ENCODE data around the gene PTPRE. TPM values are rescaled to one million over a fixed set of nuclear protein-coding genes. Genes with fewer than 3 reads are reported as not detected.

PTPRE gene
- polyA plus RNA-seq, 1 of the 3 experiments (the other 2 are of a cell fraction) = 11.8 TPM

DNA sequence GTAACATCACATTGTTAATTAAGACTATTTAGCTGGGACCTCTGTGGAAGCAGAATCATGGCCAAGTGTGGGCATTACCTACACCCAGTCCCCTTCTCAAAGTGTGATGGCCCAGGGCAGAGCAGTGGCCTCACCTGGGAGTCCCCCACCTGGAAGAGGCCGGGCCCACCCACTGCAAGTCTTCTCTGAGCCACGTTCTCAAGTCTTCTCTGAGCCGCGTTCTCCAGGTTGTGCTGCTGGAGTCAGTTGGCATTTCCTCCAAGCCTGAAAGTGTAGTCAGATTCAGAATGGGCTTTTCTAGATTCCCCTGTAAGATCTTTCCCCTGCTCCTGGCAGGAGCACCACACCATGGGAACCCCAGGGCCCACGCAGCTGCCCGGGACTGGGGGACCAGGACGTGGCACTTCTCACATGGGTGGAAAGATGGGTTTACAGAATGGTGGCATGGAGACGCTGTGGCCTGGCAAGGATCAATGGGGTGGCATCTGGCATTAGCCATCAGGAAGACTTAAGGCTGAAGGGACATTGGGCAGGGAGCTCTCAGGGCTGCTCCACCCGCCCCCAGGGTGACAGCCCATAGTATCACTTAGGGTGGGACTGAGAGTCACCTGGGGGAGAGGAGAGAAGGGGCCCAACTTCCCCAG lies 151.3 kb downstream of the PTPRE start:
- no peak overlapping the region for H3K27ac ChIP-seq (ENCODE audit: low read depth in 2 of 2, low read length in 1 of 2)
- no peak for DNase-seq
- no peaks in the 10 kb centered on the region for H3K27me3 ChIP-seq (ENCODE audit: insufficient read depth)
- peaks cover 0 to 14% of the 10 kb centered on the region in 2 experiments for H3K36me3 ChIP-seq (replicated peaks in 1 of 2; ENCODE audit: control insufficient read depth in 1 of 2, insufficient read depth in 2 of 2, low read length in 1 of 2)
- peaks cover 0 to 3% of the 10 kb centered on the region in 2 experiments; a peak in 1 of 4 replicates for H3K4me1 ChIP-seq (ENCODE audit: control insufficient read depth in 1 of 2, insufficient read depth in 2 of 2, low read depth in 1 of 2, low read length in 1 of 2)
- WGBS (ENCODE audit: low lambda C conversion rate) = 88% methylated on average over 9 of the region's 9 CpGs
- TF ChIP-seq EP300 (IDR thresholded peaks at IDR 0.05; ENCODE audit: borderline replicate concordance in 1 of 2, low read depth in 1 of 2, low read length in 1 of 2) = no peak
- no peak for TF ChIP-seq MEF2A (IDR thresholded peaks at IDR 0.05; ENCODE audit: borderline replicate concordance, low read depth)
- no peak for TF ChIP-seq MAX (IDR thresholded peaks at IDR 0.05; ENCODE audit: low read depth)
- TF ChIP-seq, protein P1, sequence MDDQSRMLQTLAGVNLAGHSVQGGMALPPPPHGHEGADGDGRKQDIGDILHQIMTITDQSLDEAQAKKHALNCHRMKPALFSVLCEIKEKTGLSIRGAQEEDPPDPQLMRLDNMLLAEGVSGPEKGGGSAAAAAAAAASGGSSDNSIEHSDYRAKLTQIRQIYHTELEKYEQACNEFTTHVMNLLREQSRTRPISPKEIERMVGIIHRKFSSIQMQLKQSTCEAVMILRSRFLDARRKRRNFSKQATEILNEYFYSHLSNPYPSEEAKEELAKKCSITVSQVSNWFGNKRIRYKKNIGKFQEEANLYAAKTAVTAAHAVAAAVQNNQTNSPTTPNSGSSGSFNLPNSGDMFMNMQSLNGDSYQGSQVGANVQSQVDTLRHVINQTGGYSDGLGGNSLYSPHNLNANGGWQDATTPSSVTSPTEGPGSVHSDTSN (IDR thresholded peaks at IDR 0.05) = no peak
- TF ChIP-seq, protein P2, sequence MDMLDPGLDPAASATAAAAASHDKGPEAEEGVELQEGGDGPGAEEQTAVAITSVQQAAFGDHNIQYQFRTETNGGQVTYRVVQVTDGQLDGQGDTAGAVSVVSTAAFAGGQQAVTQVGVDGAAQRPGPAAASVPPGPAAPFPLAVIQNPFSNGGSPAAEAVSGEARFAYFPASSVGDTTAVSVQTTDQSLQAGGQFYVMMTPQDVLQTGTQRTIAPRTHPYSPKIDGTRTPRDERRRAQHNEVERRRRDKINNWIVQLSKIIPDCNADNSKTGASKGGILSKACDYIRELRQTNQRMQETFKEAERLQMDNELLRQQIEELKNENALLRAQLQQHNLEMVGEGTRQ (IDR thresholded peaks at IDR 0.05; ENCODE audit: borderline replicate concordance, low read depth, low read length) = no peak
- TF ChIP-seq JUND (IDR thresholded peaks at IDR 0.05) = no peak
- no peak overlapping the region for H3K9ac ChIP-seq
- no peaks in the 10 kb centered on the region for H3K9me3 ChIP-seq
- H3K4me3 ChIP-seq (ENCODE audit: low read depth in 2 of 2, low read length in 1 of 2) = no peak overlapping the region
- ChIA-PET CTCF (interaction anchor here (0.8 to 2.3 kb wide), 9 partner anchors 11 to 152 kb away, joined by 3 to 17 read pairs (median 5); partner anchors contain the start of gene PTPRE), POLR2A (no interaction called here)
- no peak overlapping the region for H3K4me2 ChIP-seq
- no peaks in the 10 kb centered on the region for H3F3A ChIP-seq (replicated peaks; ENCODE audit: insufficient read depth)
- H4K20me1 ChIP-seq (ENCODE audit: insufficient read depth) = no peaks in the 10 kb centered on the region
- H2AFZ ChIP-seq (ENCODE audit: low read depth) = no peak overlapping the region
- no peaks in the 10 kb centered on the region for H3K79me2 ChIP-seq (ENCODE audit: insufficient read depth)
- H3K9me2 ChIP-seq = no peaks in the 10 kb centered on the region

DNA sequence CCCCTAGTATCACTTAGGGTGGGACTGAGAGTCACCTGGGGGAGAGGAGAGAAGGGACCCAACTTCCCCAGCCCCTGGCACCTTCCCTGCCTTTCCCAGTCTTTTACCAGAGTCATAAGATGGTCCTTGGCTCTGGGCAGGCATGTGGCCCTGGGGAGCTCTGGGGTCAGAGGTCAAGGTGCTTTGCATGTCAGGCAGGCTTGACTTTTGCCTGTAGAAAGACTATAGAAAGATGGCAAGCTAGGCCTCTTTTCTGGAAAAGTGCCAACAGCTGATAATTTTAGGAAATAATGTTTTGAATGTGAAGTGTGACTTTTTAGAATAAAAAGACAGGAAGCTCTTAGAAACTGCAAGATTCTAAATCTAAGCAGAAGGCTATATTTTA lies 151.8 kb downstream of the PTPRE start:
- ChIA-PET CTCF (interaction anchor here (0.9 to 2.3 kb wide), 7 partner anchors 11 to 343 kb away, joined by 3 to 17 read pairs (median 5); partner anchors contain the start of gene PTPRE), POLR2A (no interaction called here)
- H3K4me2 ChIP-seq = no peak overlapping the region

More for the DNA sequence above, 151.8 kb downstream of the PTPRE start:
- H3K27me3 ChIP-seq (ENCODE audit: insufficient read depth) = no peaks in the 10 kb centered on the region
- H3K27ac ChIP-seq (ENCODE audit: low read depth in 2 of 2, low read length in 1 of 2) = no peak overlapping the region
- H3K79me2 ChIP-seq (ENCODE audit: insufficient read depth) = no peaks in the 10 kb centered on the region
- H3F3A ChIP-seq (replicated peaks; ENCODE audit: insufficient read depth) = no peaks in the 10 kb centered on the region
- H3K4me3 ChIP-seq (ENCODE audit: low read depth in 2 of 2, low read length in 1 of 2) = no peak overlapping the region
- no peaks in the 10 kb centered on the region for H4K20me1 ChIP-seq (ENCODE audit: insufficient read depth)
- no peaks in the 10 kb centered on the region for H3K9me2 ChIP-seq
- H3K36me3 ChIP-seq (replicated peaks in 1 of 2; ENCODE audit: control insufficient read depth in 1 of 2, insufficient read depth in 2 of 2, low read length in 1 of 2) = peaks cover 0 to 15% of the 10 kb centered on the region in 2 experiments
- peaks cover 0 to 3% of the 10 kb centered on the region in 2 experiments; a peak in 1 of 4 replicates for H3K4me1 ChIP-seq (ENCODE audit: control insufficient read depth in 1 of 2, insufficient read depth in 2 of 2, low read depth in 1 of 2, low read length in 1 of 2)
- H3K9ac ChIP-seq = no peak overlapping the region
- no peak for TF ChIP-seq RAD21 (IDR thresholded peaks at IDR 0.05; ENCODE audit: low read length)
- TF ChIP-seq, protein P1 (IDR thresholded peaks at IDR 0.05) = no peak
- TF ChIP-seq, protein P3, sequence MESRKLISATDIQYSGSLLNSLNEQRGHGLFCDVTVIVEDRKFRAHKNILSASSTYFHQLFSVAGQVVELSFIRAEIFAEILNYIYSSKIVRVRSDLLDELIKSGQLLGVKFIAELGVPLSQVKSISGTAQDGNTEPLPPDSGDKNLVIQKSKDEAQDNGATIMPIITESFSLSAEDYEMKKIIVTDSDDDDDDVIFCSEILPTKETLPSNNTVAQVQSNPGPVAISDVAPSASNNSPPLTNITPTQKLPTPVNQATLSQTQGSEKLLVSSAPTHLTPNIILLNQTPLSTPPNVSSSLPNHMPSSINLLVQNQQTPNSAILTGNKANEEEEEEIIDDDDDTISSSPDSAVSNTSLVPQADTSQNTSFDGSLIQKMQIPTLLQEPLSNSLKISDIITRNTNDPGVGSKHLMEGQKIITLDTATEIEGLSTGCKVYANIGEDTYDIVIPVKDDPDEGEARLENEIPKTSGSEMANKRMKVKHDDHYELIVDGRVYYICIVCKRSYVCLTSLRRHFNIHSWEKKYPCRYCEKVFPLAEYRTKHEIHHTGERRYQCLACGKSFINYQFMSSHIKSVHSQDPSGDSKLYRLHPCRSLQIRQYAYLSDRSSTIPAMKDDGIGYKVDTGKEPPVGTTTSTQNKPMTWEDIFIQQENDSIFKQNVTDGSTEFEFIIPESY (IDR thresholded peaks at IDR 0.05; ENCODE audit: borderline replicate concordance, low read depth) = no peak
- no peak for TF ChIP-seq TAF1 (IDR thresholded peaks at IDR 0.05; ENCODE audit: borderline replicate concordance, low read depth, low read length)
- no peak for TF ChIP-seq CHD2 (IDR thresholded peaks at IDR 0.05; ENCODE audit: low read length, partially characterized antibody)
- TF ChIP-seq, protein P4, sequence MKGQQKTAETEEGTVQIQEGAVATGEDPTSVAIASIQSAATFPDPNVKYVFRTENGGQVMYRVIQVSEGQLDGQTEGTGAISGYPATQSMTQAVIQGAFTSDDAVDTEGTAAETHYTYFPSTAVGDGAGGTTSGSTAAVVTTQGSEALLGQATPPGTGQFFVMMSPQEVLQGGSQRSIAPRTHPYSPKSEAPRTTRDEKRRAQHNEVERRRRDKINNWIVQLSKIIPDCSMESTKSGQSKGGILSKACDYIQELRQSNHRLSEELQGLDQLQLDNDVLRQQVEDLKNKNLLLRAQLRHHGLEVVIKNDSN (IDR thresholded peaks at IDR 0.05; ENCODE audit: borderline replicate concordance, low read depth) = no peak
- no peak for TF ChIP-seq MXI1 (IDR thresholded peaks at IDR 0.05; ENCODE audit: low read depth, low read length)
- no peak for TF ChIP-seq GATA2 (CRISPR knock-in tag; IDR thresholded peaks at IDR 0.05)
- TF ChIP-seq EP300 (IDR thresholded peaks at IDR 0.05; ENCODE audit: borderline replicate concordance in 1 of 2, low read depth in 1 of 2, low read length in 1 of 2) = no peak
- TF ChIP-seq FOSL2 (IDR thresholded peaks at IDR 0.05; ENCODE audit: borderline replicate concordance, low read depth) = no peak
- H3K9me3 ChIP-seq = no peaks in the 10 kb centered on the region
- H2AFZ ChIP-seq (ENCODE audit: low read depth) = no peak overlapping the region
- no peak for DNase-seq
